Measurements from ENCODE around the gene PTCHD1. TPM values are rescaled to one million over a fixed set of nuclear protein-coding genes. Genes with fewer than 3 reads are reported as not detected.

The PTCHD1 gene
- total RNA-seq, 2 experiments from 2014 or later: not detected

DNA sequence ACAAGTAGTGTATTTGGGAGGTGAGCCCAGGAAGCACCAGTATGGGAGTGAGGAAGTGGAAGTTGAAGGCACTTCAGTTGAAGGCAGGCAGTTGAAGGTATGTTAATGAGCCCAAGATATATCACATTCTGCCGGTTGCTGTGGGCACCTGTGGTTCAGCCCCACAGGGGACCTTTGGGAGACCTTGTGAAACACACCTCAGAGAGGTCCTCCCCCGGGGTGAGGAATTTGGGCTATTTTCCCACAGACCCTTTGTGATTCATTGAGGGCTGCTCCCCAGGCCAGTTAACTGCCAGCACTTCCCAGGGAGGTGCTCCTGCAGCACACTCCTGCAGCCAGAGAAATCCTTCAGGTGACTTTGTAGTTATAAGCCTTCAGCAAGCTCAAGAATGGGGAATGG lies 45.9 kb downstream of the PTCHD1 start:
- Mint-ChIP-seq H3K27me3 (peaks cover 19% of the 10 kb centered on the region), H3K9me3 (no peaks in the 10 kb centered on the region), H3K36me3 (no peaks in the 10 kb centered on the region)

DNA sequence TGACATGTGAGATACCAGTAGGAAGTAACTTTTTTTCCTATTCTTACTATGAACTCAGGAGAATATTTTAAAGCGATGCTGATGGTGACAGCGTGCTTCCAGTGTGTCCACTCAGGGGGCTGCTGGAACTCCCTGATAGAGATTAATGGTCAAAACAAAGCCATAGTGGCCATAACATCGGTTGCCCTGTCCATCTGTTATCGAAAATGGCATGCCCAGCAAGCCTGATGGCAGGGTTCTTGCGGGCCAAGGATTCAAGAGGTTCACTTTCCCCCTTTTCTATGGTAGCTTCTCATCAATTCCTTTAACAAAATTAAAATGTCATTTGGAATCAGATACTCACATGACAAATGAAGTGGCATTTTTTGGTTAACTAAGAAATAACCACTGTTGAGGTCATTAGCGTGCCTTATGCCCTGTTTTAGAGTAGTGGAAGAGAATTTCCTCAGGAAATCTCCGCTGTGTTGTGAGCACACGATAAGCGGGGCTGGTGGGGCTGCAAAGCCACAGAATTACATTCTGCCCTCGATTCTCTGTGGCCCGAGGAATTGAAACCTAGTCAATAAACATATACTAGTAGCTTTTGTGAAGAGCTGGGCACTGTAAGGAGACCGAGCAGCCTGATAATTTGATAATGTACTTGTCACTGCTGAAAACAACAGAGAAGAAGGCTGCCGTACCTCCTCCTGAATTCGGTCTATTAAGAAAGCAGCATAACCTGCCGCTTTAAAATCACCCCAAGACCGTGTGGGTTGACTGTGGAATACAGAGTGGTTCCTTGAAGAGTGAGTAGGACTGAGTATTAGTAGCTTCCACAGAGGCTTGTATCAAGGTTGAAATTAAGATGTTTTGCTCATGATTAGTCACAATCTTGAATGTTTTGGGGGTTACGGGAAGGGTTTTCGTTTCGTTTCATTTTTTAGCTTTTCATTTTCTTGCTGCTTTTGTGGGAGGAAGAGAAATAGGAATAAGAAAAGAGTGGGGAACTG lies 46.7 kb downstream of the PTCHD1 start:
- peaks cover 19% of the 10 kb centered on the region for H3K27me3 Mint-ChIP-seq
- no peaks in the 10 kb centered on the region for H3K9me3 Mint-ChIP-seq
- DNase-seq: no peak
- peak overlapping the region; percentile 44 for H3K4me3 Mint-ChIP-seq
- H3K4me1 Mint-ChIP-seq: peaks cover 6% of the 10 kb centered on the region
- no peaks in the 10 kb centered on the region for H3K36me3 Mint-ChIP-seq
- H3K27ac Mint-ChIP-seq: no peak overlapping the region

More for the DNA sequence above, 45.9 kb downstream of the PTCHD1 start:
- Mint-ChIP-seq H3K4me3 (no peak overlapping the region), H3K27ac (no peak overlapping the region), H3K4me1 (peaks cover 6% of the 10 kb centered on the region)
- DNase-seq: no peak

DNA sequence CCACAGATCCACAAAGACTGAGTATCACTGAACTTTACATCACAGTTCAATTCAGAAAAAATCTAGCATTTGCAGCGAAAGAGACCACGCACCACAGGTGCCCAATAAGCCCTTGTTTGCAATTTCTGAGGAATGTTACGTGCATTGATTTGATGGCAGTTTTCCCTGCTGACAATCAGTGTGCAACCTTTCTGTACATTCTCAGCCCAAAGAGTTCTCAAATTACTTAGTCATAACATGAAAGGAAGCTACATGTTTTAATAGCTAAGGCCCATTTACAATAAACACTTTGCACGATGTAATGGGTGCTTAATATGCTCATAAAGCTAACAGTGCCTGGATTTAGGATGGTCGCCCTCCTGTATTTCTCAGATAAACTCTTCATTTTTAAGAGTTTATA lies 47.9 kb downstream of the PTCHD1 start:
- DNase-seq: no peak
- Mint-ChIP-seq H3K4me3 (no peak overlapping the region), H3K27me3 (peaks cover 19% of the 10 kb centered on the region), H3K4me1 (peaks cover 6% of the 10 kb centered on the region), H3K9me3 (no peaks in the 10 kb centered on the region), H3K27ac (no peak overlapping the region), H3K36me3 (no peaks in the 10 kb centered on the region)

DNA sequence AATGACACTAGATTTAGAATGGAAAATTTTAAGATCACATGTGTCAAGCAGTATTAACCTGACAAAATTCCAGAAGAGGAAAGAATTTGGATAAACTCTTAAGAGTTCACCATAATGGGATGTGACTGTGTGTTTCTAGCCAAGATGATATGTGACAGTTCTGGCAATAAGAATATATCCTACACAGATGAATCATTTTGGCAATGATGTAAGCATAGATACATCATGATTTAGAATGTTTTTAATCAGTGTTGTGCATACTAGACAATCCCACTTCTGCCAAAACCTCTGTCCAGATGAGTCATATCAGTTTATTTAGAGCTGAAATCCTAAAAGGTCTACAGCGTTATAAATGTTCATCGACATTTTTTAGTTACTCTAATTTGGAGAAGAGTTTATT lies 48.8 kb downstream of the PTCHD1 start:
- Mint-ChIP-seq H3K36me3 (no peaks in the 10 kb centered on the region), H3K9me3 (no peaks in the 10 kb centered on the region), H3K4me1 (peaks cover 6% of the 10 kb centered on the region), H3K27me3 (peaks cover 19% of the 10 kb centered on the region), H3K4me3 (no peak overlapping the region), H3K27ac (no peak overlapping the region)
- DNase-seq: no peak

DNA sequence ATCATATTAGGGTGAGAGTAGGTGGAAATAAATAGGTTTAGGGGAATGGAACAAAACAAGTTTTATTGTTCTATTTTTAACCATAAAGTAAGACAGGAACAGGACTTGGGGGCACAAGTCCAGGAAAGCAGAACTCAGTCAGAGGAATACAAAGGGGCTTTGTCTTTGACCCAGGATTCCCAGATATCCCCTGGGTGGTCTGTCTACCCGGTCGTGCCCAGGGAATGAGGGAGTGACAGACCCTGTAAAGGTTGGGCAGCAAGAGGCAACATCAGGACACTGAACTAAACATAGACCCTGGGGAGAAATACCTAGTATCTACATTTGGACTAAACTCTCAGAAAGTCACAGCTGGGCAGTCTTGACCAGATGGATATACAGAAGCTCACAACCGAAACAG lies 50.6 kb downstream of the PTCHD1 start:
- Mint-ChIP-seq H3K27ac (no peak overlapping the region), H3K4me1 (peaks cover 6% of the 10 kb centered on the region), H3K4me3 (no peak overlapping the region), H3K9me3 (no peaks in the 10 kb centered on the region), H3K36me3 (no peaks in the 10 kb centered on the region), H3K27me3 (peaks cover 12% of the 10 kb centered on the region)
- DNase-seq: no peak

DNA sequence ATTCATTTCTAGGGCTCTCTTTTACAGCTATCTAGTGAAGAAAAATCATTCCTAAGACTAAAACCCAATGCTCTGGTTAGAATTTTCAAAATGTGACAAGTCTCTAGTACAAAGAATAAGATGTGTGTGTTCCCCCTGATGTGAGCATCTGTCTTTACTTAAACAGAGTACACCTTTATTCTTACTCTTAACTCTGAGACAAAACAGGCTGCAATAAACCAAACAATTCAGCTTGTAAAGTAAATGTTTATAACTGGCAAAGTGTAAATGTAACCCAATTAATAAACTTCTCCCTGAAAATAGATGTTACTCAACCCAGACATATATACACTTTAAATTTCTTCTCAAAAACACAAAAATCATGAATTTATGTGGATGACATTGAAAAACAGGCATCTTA lies 51.6 kb downstream of the PTCHD1 start:
- Mint-ChIP-seq H3K4me1 (peaks cover 6% of the 10 kb centered on the region), H3K4me3 (no peak overlapping the region), H3K27ac (no peak overlapping the region), H3K36me3 (no peaks in the 10 kb centered on the region), H3K9me3 (no peaks in the 10 kb centered on the region), H3K27me3 (peaks cover 5% of the 10 kb centered on the region)
- DNase-seq: no peak

DNA sequence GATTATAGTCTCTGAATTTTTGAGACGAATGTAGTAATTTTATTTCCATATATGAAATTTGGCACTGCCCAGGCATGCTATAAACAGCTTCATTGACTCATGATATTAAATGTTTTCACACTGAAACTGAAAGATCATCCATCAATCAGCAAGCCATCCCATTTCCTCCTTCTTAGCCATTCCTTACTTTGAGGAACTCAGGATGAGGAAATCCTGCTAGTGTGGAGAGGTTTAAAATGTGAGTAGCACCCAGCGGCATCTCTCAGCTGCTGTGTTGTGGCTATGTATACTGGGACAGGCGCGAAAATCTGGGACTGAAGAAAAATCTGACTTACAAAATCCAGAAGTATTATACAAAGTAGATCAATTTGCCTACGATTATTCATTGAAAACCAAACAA lies 52.1 kb downstream of the PTCHD1 start:
- H3K36me3 Mint-ChIP-seq: no peaks in the 10 kb centered on the region
- H3K27me3 Mint-ChIP-seq: peaks cover 2% of the 10 kb centered on the region
- no peak overlapping the region for H3K27ac Mint-ChIP-seq
- H3K4me3 Mint-ChIP-seq: no peak overlapping the region
- no peaks in the 10 kb centered on the region for H3K9me3 Mint-ChIP-seq
- H3K4me1 Mint-ChIP-seq: peaks cover 2% of the 10 kb centered on the region
- no peak for DNase-seq

DNA sequence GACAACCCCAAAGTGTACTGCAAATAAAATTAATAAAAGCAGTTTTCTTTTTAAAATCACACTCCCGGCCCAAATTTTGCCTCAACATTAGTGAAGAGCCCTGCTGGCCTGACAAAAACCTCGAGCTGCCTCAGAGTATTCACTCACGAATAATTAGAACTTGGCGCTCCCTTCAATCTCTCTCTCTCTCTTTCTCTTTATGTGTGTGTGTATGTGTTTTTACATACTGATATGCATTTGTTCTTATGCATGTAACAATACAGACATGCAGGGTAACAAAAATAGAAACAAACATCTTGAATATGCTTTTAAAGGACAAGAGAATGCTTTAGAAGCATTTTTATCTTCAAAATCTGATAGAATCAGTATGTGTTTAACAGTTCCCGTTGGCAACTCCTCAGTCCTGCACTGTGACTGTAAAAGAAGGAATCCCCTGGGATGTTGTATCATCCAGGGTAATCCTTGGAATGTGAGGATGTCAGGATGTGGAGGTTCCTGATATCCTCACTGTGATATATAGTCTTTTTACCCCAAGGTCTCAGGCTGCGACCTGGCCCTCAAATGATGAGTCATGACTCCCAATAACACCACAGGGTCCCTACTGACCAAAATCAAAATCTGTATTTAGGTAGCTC lies 53.0 kb downstream of the PTCHD1 start:
- H3K9me3 Mint-ChIP-seq: no peaks in the 10 kb centered on the region
- H3K36me3 Mint-ChIP-seq: no peaks in the 10 kb centered on the region
- H3K4me1 Mint-ChIP-seq: no peaks in the 10 kb centered on the region
- no peak overlapping the region for H3K27ac Mint-ChIP-seq
- H3K27me3 Mint-ChIP-seq: no peaks in the 10 kb centered on the region
- DNase-seq: no peak
- no peak overlapping the region for H3K4me3 Mint-ChIP-seq

DNA sequence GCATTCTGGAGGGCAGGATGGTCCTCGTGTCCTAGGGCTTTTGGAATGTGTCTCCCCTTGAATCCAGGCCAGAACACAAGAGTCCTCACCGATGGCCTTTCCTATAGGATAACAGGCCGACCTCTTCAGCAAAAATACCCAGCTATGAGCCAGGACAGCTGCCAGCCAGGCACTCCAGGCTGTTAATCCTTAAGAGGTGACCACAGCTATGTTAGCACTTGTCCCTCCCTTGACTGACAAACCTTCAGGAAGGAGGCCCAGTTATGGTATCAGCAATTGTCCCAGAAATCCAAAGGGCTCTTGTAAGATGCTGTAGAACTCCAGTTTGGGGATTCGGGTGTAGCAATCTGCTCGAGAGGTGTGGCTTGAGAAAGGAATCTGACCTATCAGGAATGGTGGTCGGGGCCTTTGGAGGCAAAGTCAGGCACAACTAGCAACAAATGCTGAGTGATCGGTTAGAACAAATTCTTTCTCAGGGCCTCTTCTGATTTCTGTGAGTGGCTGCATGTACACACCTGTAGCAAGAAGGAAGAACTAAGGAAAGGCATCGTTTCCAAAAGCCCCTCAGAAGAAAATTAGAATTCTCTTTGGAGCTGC lies 54.6 kb downstream of the PTCHD1 start:
- Mint-ChIP-seq H3K36me3 (no peaks in the 10 kb centered on the region), H3K4me3 (no peak overlapping the region), H3K27ac (no peak overlapping the region), H3K27me3 (no peaks in the 10 kb centered on the region), H3K9me3 (no peaks in the 10 kb centered on the region), H3K4me1 (no peaks in the 10 kb centered on the region)
- no peak for DNase-seq

DNA sequence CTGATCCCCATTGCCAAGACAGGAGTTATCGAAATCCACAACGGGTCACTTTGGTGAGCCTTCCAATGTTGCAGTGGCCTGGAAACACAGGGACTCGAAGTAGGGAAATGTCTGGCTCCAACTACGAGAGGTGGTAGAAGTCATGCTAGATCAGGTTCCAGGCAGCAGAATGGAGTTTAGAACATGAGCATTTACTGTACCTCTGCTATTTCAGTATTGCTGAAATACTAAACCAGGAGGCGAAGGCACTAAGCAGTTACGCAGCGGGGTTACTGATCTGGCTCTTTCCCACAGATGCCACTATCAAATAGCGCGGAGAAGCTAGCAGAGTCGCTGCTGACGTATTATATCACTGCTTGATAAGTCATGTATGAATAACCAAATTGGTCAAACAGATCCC lies 56.3 kb downstream of the PTCHD1 start:
- no peak overlapping the region for H3K4me3 Mint-ChIP-seq
- no peaks in the 10 kb centered on the region for H3K9me3 Mint-ChIP-seq
- H3K27me3 Mint-ChIP-seq: no peaks in the 10 kb centered on the region
- no peak for DNase-seq
- H3K36me3 Mint-ChIP-seq: no peaks in the 10 kb centered on the region
- H3K4me1 Mint-ChIP-seq: no peaks in the 10 kb centered on the region
- H3K27ac Mint-ChIP-seq: no peak overlapping the region

DNA sequence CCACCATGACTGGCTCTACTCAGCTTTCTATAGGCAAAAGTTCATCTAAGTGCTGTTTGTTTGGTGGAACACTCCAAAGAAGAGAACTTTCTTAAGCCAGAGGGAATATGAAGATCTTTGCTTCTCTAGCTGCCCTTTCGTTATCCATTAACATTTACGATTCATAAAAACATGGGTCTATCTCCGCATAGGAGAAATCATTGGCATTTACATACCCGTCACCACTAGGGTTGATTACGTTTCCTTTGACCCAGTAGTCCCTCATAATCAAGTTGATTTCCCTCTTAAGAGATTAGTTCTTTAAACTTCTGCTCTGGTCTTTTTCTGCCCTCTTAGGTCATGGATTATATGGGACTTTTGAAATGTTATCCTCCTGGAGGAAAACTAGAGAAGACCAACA lies 57.5 kb downstream of the PTCHD1 start:
- Mint-ChIP-seq H3K4me3 (no peak overlapping the region), H3K36me3 (no peaks in the 10 kb centered on the region), H3K27ac (no peak overlapping the region), H3K9me3 (no peaks in the 10 kb centered on the region), H3K4me1 (no peaks in the 10 kb centered on the region), H3K27me3 (no peaks in the 10 kb centered on the region)
- DNase-seq: no peak

DNA sequence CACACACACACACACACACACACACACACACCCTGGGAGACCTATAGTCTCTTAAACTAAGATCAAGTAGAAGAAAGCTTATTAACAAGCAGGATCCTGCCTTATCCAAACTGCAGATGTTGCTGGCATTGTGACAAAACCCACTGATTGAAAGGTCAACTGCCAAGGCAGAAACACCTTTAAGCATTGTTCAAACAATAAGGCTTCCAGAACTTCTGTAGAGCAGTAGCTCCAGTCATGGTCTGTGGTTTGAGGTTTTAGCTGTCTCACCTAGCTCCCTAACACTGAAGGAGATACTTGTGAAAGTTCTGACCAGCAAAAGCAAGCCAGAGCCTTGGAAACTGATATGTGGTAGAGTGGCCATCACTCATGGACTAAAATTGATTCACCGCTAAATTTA lies 59.8 kb downstream of the PTCHD1 start:
- Mint-ChIP-seq H3K4me1 (no peaks in the 10 kb centered on the region), H3K4me3 (no peak overlapping the region), H3K9me3 (no peaks in the 10 kb centered on the region), H3K27me3 (no peaks in the 10 kb centered on the region), H3K36me3 (no peaks in the 10 kb centered on the region), H3K27ac (no peak overlapping the region)
- DNase-seq: no peak

DNA sequence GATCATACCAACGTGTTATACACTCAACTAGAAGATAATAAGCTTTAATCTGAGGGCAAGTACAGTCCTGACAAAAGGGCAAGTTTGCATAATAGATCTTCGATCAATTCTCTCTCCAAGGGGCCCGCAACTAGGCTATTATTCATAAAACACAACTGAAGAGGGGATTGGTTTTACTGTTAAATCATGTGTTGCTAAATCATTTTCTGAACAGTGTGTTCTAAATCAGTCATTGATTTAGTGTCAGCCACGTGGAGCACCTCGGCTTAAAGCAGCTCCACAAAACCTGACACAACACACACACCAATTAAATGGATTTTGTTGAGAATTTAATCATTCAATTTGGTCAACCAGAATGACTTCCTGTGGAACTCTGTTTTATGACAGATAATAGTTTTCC lies 61.6 kb downstream of the PTCHD1 start:
- DNase-seq: no peak
- no peak overlapping the region for H3K27ac Mint-ChIP-seq
- H3K36me3 Mint-ChIP-seq: no peaks in the 10 kb centered on the region
- no peak overlapping the region for H3K4me3 Mint-ChIP-seq
- no peaks in the 10 kb centered on the region for H3K9me3 Mint-ChIP-seq
- H3K4me1 Mint-ChIP-seq: no peaks in the 10 kb centered on the region
- H3K27me3 Mint-ChIP-seq: no peaks in the 10 kb centered on the region

DNA sequence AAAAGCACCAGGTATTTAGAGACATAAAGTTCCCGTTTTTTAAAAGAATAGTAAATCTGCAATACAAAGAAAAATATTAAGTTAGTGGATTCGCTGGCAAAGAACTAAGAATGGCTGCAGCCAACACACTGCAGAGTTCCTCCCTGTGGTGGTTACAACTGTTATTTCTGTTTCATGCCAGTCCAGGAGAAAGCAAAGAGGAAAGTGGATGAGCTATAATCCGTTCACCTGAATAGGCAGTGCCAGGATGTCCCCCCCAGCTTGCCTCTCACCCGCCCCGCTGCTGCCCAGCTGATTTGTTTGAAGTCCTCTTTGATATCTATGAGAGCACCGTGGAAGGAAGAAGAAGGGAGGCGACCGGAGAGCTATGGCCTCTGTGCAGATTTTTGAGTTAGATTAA lies 63.9 kb downstream of the PTCHD1 start:
- Mint-ChIP-seq H3K4me3 (no peak overlapping the region), H3K36me3 (no peaks in the 10 kb centered on the region), H3K4me1 (no peaks in the 10 kb centered on the region), H3K27me3 (no peaks in the 10 kb centered on the region), H3K27ac (no peak overlapping the region), H3K9me3 (no peaks in the 10 kb centered on the region)
- no peak for DNase-seq

DNA sequence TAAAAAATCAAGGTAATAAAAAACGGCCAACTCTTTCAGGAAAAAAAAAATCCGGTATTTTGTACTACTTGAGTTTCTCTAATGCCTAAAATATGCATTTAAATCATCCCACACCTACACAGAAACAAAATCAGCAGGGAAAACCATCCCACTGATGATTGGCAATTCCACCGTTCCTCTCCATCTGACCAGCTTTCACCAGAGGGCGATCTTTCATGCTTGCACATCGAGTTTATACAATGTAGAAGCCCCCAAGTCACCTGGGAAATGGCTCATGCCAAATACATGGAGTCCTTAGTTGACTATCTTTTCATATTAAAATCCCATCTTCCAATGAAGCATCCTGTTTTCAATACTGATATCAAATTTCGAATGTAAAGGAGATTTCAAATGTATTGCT lies 69.2 kb downstream of the PTCHD1 start:
- H3K36me3 Mint-ChIP-seq: no peaks in the 10 kb centered on the region
- no peak overlapping the region for H3K4me3 Mint-ChIP-seq
- no peak overlapping the region for H3K27ac Mint-ChIP-seq
- no peak for DNase-seq
- no peaks in the 10 kb centered on the region for H3K9me3 Mint-ChIP-seq
- H3K27me3 Mint-ChIP-seq: no peaks in the 10 kb centered on the region
- no peaks in the 10 kb centered on the region for H3K4me1 Mint-ChIP-seq

Measured in activated naive CD8-positive, alpha-beta T cell treated with anti-CD3 and anti-CD28 coated beads for 36 hours (primary cell).